ENCODE data around the gene SAG.

DNA sequence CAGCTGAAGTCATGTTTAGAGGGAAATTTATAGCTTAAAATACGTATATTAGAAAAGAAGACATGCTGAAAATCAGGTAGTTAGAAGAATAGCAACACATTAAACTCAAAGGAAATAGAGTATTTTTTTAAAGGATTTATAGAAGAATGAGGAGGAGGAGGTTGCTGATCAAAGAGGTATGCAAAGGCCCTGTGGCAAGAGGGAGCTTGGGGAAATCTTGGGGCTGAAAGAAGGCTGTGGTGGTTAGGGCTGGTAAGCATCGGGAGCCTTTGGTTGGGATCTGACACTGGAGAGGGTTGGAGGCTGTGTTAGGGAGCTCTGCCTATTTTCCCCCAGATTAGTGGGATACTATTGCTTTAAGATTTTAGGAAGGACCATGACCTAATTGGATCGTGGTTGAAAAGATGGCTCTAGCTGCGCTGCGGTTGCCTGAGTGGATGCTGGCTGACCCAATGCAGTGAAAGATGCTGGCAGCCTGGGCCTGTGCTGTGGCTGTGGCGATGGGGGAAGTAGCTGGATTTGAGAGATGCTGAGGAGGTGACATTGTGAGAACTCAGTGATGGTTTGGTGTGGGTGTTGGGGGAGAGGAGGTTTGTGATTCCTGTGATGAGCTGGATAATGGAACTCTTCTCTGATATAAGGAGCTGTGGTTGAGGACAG, 58.4 kb downstream of the SAG start:
- TF ChIP-seq, protein P1, sequence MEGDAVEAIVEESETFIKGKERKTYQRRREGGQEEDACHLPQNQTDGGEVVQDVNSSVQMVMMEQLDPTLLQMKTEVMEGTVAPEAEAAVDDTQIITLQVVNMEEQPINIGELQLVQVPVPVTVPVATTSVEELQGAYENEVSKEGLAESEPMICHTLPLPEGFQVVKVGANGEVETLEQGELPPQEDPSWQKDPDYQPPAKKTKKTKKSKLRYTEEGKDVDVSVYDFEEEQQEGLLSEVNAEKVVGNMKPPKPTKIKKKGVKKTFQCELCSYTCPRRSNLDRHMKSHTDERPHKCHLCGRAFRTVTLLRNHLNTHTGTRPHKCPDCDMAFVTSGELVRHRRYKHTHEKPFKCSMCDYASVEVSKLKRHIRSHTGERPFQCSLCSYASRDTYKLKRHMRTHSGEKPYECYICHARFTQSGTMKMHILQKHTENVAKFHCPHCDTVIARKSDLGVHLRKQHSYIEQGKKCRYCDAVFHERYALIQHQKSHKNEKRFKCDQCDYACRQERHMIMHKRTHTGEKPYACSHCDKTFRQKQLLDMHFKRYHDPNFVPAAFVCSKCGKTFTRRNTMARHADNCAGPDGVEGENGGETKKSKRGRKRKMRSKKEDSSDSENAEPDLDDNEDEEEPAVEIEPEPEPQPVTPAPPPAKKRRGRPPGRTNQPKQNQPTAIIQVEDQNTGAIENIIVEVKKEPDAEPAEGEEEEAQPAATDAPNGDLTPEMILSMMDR (IDR thresholded peaks at IDR 0.05) = no peak
- no peak for TF ChIP-seq POLR2A (IDR thresholded peaks at IDR 0.05)

All from uterus (tissue), 2 donors.